Transverse colon (tissue), 4 donors: ENCODE measurements around the gene FAM120B. TPM values are rescaled to one million over a fixed set of nuclear protein-coding genes. Genes with fewer than 3 reads are reported as not detected.

Source experiments
- DNase-seq: peaks from one replicate; pipeline ENCODE4 v3.0.0-alpha.2; 2019
- H3K27ac ChIP-seq, 4 donors: fragments of 200-600 bp; sonication (generic); 2 replicates each; pipeline ENCODE4 v1.5.1; 2016 to 2018; ENCODE audit warnings: inconsistent platforms in 4 of 4
- H3K27me3 ChIP-seq: fragments of 200-600 bp; sonication (generic); 2 replicates; pipeline ENCODE4 v1.5.1; 2017; ENCODE audit warnings: inconsistent platforms
- H3K36me3 ChIP-seq, 4 donors: fragments of 200-600 bp; sonication (generic); 2 replicates each; pipeline ENCODE4 v1.5.1; 2017 to 2019; ENCODE audit warnings: inconsistent platforms in 4 of 4
- H3K4me1 ChIP-seq, 4 donors: fragments of 200-600 bp; sonication (generic); 2 replicates each; pipeline ENCODE4 v1.5.1; 2017 to 2020; ENCODE audit warnings: inconsistent platforms in 4 of 4
- H3K4me3 ChIP-seq, 4 donors: fragments of 200-600 bp; sonication (generic); 1 replicate in 1 of 4; 2 replicates in 3 of 4; pipeline versions ENCODE4 v1.5.1 to v1.6.1; 2017 to 2019; ENCODE audit warnings: inconsistent platforms in 4 of 4
- H3K9me3 ChIP-seq, 2 donors: fragments of 200-600 bp; sonication (generic); 2 replicates each; pipeline ENCODE4 v1.5.1; 2017 to 2019; ENCODE audit warnings: inconsistent platforms in 2 of 2
- EP300 ChIP-seq: sonication (generic); formaldehyde crosslinking; IDR thresholded peaks from one replicate; pipeline ENCODE4 v1.6.1; 2017; ENCODE audit warnings: antibody characterized with exemption, low read depth
- POLR2A ChIP-seq: fragments of 450-650 bp; IDR thresholded peaks from one replicate; pipeline ENCODE4 v1.6.1; 2016; ENCODE audit warnings: antibody characterized with exemption, mild to moderate bottlenecking, moderate library complexity
- POLR2AphosphoS5 ChIP-seq, 3 donors: sonication (generic); formaldehyde crosslinking; IDR thresholded peaks; one replicate each; pipeline ENCODE4 v1.6.1; 2016; ENCODE audit warnings: antibody characterized with exemption in 3 of 3
- WGBS, 2 donors: methylation state at CpG; one replicate each; pipeline ENCODE4 v1.1.5; 2018; ENCODE audit warnings: low coverage in 1 of 2; 5-methylcytosine and 5-hydroxymethylcytosine counted together
- in situ Hi-C, 4 donors: fragments of 200-750 bp; cut with MboI; loops; one replicate each; pipeline versions ENCODE4 v1.15.0 to v1.15.1; 2017; ENCODE audit warnings: low sequenced_read_pairs in 3 of 4, low pct_ligation_motif_present in 1 of 4, low pct_unique_long_range_greater_than_20kb in 1 of 4
- intact Hi-C: fragments of 100-400 bp; cut with DNase I; formaldehyde crosslinking; loops from one replicate; pipeline ENCODE4 v1.15.1; 2023; ENCODE audit warnings: low total_unique reads
- total RNA-seq, 4 donors: library from RNA; depleted of rRNA; stranded (reverse); fragments of >200 nt; gene quantifications; one replicate each; pipeline ENCODE4 v1.1.0, GENCODE V29; 2016
- TF ChIP-seq, protein P1 (sequence below), 5 experiments: fragments of 200-600 bp in 3 of 5; fragments of 450-650 bp in 2 of 5; sonication (generic) in 3 of 5; IDR thresholded peaks; 1 replicate in 2 of 5; 2 replicates in 3 of 5; pipeline ENCODE4 v1.5.1; 2016 to 2017; ENCODE audit warnings: antibody characterized with exemption in 5 of 5, inconsistent platforms in 3 of 5, mild to moderate bottlenecking in 2 of 5, moderate library complexity in 1 of 5

Gene FAM120B
- total RNA-seq, 4 donors from 2014 or later, result 24.7 to 35.9 (median 26.7) TPM

DNA sequence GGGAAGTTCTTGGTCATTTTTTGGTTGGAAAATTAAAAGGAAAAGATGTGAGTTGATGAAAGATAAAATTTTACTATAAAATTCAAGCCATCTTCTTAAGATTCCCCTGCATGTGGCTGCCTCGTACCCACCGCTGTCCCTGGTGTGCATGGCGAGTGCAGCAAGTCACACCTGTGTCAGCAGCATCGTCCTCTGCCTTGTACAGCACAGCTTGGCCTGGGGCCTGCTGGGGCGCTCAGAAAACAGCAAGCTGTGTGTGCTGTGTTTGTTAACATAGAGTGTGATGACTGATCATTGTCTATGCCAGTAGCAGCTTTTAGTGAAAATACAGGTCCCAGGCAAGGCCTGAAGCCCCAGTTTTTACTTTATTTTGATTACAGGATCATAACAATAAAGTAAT is 56.7 kb downstream of the FAM120B start:
- H3K36me3 ChIP-seq, result peaks cover 0 to 15% (median 5%) of the 10 kb centered on the region in 4 donors
- WGBS, 2 donors, result 94% methylated on average over 5 of the region's 5 CpGs; no CpG with 5 or more reads in 1 of the 2 donors
- DNase-seq, result no peak
- no peaks in the 10 kb centered on the region for H3K9me3 ChIP-seq
- H3K4me1 ChIP-seq, result no peaks in the 10 kb centered on the region
- in situ Hi-C loops (no loop called here), intact Hi-C loops (no loop called here)
- H3K27me3 ChIP-seq, result no peaks in the 10 kb centered on the region
- H3K4me3 ChIP-seq, result no peak overlapping the region
- H3K27ac ChIP-seq, result no peak overlapping the region
- TF ChIP-seq, protein P1, sequence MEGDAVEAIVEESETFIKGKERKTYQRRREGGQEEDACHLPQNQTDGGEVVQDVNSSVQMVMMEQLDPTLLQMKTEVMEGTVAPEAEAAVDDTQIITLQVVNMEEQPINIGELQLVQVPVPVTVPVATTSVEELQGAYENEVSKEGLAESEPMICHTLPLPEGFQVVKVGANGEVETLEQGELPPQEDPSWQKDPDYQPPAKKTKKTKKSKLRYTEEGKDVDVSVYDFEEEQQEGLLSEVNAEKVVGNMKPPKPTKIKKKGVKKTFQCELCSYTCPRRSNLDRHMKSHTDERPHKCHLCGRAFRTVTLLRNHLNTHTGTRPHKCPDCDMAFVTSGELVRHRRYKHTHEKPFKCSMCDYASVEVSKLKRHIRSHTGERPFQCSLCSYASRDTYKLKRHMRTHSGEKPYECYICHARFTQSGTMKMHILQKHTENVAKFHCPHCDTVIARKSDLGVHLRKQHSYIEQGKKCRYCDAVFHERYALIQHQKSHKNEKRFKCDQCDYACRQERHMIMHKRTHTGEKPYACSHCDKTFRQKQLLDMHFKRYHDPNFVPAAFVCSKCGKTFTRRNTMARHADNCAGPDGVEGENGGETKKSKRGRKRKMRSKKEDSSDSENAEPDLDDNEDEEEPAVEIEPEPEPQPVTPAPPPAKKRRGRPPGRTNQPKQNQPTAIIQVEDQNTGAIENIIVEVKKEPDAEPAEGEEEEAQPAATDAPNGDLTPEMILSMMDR (IDR thresholded peaks at IDR 0.05), result no peak
- TF ChIP-seq POLR2A (no peak), POLR2AphosphoS5 (IDR thresholded peaks at IDR 0.05) (no peak), EP300 (no peak)

DNA sequence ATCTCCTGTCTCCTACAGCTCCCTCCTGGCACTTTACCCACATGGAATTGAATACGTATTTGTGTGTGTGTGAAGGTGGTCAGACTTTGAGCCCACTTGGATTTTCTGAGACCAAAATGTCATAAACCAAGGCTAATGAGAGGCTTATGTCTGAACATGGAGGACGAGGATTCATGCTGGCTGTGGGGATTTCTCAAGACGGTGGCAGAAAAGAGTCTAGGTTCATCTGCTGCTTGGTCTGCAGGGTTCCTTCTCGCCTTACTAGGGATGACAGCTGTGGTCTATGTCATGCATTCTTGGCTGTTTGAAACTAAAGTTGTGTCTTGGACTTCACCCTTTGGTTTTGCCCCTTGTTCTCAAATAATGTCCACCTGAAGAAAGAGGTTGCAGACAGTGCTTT is 58.6 kb downstream of the FAM120B start:
- no peak overlapping the region for H3K27ac ChIP-seq
- TF ChIP-seq, protein P1 (IDR thresholded peaks at IDR 0.05), result no peak
- no peak for TF ChIP-seq POLR2A
- TF ChIP-seq POLR2AphosphoS5 (IDR thresholded peaks at IDR 0.05), result no peak
- TF ChIP-seq EP300, result no peak
- in situ Hi-C loops, result no loop called here
- H3K4me3 ChIP-seq, result no peak overlapping the region
- H3K27me3 ChIP-seq, result no peaks in the 10 kb centered on the region
- 98% methylated on average over 4 of the region's 4 CpGs; no CpG with 5 or more reads in 1 of the 2 donors for WGBS, 2 donors
- no peaks in the 10 kb centered on the region for H3K9me3 ChIP-seq
- peaks cover 0 to 8% (median 0%) of the 10 kb centered on the region in 4 donors for H3K36me3 ChIP-seq
- H3K4me1 ChIP-seq, result peaks cover 0 to 16% (median 4%) of the 10 kb centered on the region in 4 donors
- DNase-seq, result no peak
- intact Hi-C loops, result no loop called here

DNA sequence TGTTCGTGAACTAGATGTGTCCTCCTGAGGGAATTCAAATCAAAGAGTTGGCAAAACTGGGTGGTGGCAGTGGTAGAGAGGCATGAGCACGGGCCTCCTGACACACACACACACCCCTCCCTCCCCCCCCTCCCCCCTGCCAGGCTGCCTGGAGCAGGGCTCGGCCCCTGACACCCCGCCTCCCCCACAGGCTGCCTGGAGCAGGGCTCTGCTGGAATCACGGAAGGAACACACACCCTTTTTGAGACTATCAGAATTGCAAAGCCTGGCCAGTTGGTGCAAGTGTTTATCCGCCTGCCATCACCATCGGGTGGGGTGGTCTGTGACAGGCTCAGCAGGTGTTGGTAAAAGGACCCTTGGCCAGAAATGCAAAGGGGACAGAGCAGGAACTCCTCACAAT is 59.0 kb downstream of the FAM120B start:
- in situ Hi-C loops, result no loop called here
- intact Hi-C loops, result no loop called here
- DNase-seq, result no peak
- 80% methylated on average over 7 of the region's 7 CpGs; no CpG with 5 or more reads in 1 of the 2 donors for WGBS, 2 donors
- Histone ChIP-seq H3K4me3 (no peak overlapping the region), H3K36me3 (peaks cover 0 to 3% (median 0%) of the 10 kb centered on the region in 4 donors), H3K4me1 (peaks cover 0 to 21% (median 8%) of the 10 kb centered on the region in 4 donors), H3K9me3 (no peaks in the 10 kb centered on the region), H3K27ac (no peak overlapping the region), H3K27me3 (no peaks in the 10 kb centered on the region)
- no peak for TF ChIP-seq POLR2A
- TF ChIP-seq POLR2AphosphoS5 (IDR thresholded peaks at IDR 0.05), result no peak
- TF ChIP-seq EP300, result no peak
- TF ChIP-seq, protein P1 (IDR thresholded peaks at IDR 0.05), result no peak

DNA sequence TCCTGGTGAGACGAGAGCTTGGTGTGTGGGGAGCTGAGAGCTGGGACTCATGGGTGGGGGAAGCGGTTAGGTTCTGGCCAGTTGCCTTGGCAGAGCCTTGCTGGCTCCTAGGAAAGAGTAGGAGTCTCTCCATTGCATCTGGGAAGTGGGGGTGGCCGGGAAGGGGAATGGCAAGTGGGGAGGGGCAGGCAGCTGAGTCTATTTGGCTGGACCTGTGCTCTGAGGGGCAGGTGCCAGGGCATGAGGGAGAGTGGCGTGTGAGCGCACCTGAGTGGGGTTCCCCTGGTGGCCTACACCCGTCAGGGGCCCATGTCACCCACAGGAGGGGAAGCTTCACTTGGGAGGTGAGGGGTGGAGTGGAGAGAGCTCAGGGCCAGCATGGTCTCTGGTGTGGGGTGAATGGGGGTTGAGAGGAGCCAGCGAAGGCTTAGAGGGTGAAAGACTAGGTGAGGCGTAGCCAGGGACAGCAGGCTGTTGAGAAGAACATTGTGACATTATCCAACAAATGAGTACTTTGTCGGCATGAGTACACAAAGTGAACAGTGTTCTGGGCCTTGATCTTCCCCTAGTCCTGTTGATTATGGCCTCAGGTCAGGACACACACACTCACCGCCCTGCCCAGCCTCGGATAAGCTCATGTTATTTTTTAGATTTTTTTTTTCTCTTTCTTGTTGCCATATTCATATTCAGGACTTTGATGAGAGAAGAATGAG is 59.8 kb downstream of the FAM120B start:
- H3K27ac ChIP-seq, result no peak overlapping the region
- peaks cover 0 to 28% (median 9%) of the 10 kb centered on the region in 4 donors for H3K4me1 ChIP-seq
- H3K4me3 ChIP-seq, result no peak overlapping the region
- intact Hi-C loops, result no loop called here
- WGBS, 2 donors, result 88 to 89% methylated on average over 4 to 11 of the region's 11 CpGs
- in situ Hi-C loops, result no loop called here
- no peak for DNase-seq
- H3K36me3 ChIP-seq, result no peaks in the 10 kb centered on the region
- TF ChIP-seq POLR2AphosphoS5 (IDR thresholded peaks at IDR 0.05), result no peak
- TF ChIP-seq, protein P1 (IDR thresholded peaks at IDR 0.05), result no peak
- no peak for TF ChIP-seq EP300
- no peak for TF ChIP-seq POLR2A
- H3K27me3 ChIP-seq, result no peaks in the 10 kb centered on the region
- H3K9me3 ChIP-seq, result no peaks in the 10 kb centered on the region
